SKM-1 (cell line): ENCODE data around the gene SLC16A3.
"Not testable (repeated sequence)": the region's sequence is repeated elsewhere in the genome, so short reads cannot be mapped to it uniquely, and the experiment has no call there.

Source experiments
- DNase-seq: peaks from one replicate; lab custom pipeline; 2025; ENCODE audit not compliant: unreplicated experiment; lab: John Stamatoyannopoulos, UW

SLC16A3 gene

GRCh38 chr17:82203920-82204319, 24.9 kb upstream of the SLC16A3 start:
- no peak for DNase-seq

DNA sequence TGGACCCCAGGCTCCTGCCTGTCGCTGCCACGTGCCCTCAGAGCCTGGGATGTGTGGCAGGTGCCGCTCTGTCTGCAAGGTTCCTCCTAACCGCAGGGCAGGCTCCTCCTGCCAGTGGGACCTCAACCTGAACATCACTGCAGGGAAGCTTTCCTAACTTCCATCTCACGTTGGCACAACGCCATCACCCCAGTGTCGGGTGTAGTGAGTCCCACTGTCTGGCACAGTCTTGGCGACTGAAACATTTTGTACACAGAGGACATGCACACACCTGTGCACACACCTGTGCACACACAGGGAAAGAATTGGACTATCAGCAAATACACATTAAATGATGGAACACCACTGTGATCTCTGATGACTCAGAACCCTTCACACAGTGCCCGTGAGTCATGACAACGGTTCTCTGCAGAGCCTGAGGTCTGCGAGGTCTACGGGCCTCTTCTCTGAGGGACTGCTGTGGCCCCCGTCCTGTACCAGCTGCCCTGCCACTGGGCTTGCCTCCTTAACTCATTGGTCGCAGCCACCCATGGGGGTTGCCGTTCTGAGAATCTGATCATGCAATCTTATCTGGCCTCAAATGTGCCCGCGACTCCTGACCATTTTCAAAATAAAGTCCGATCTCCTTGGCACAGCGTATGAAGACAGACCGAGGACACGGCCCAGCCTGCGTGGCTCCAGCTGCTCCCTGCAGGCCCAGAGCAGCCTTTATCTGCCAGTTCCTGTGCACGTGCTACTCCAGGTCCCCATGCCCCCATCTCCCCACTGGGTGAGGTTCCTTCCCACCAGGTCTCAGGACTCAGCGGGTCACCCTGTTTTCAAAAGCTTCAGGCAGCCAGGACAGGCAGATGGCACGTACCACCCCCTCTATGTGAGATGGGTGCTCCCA, 23.8 kb upstream of the SLC16A3 start:
- no peak for DNase-seq

- peak; percentile 71 for DNase-seq
These were observed 22.9 kb upstream of the SLC16A3 start for GRCh38 chr17:82205720-82206508.

GRCh38 chr17:82210655-82211054, 18.2 kb upstream of the SLC16A3 start:
- DNase-seq: not testable (repeated sequence)

DNA sequence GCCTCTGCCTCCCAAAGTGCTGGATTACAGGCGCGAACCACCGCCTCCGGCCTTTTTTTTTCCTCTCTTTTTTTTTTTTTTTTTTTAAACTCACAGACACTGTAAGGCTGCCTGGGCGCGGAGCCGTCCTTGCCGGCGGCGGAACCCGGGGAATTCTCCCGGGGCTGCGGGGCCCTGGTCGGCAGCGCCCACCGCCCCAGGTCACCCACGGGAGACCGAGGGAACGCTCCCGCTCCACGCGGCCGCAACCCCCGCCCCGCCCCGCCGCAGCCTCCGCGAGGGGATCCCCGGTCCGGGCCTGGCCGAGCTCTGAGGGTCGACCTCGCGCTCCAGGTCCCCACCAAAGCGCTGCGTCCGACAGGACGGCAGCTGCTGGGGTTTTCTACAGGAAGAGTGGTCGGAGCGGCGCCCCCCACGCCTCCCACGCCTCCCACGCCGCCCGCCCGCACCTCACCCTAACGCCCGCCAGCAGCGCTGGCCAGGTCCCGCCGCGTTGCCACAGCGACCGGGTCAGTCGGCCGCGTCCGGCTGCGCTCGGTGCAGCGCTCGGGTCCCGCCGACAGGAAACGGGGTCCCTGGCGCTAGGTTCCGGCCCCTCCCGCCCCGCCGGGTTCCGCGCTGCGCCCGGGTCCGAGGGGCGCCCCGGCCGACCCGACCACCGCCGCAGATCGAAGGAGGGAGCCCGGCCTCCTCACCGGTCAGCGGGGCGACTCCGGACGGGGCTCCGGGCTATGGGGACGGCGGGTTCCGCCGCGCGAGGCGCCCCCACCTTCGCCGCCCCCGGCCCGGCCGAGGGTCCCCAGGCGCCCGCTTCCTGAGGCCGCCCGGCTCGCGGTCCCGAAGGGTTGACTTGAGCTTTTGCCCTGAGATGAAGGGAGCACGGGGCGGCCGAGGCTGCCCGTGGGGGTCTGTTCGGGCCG, 16.3 kb upstream of the SLC16A3 start, which contains the start of gene CCDC57:
CCDC57 (minus strand) TSS at position 512 of the 920 bp plus-strand sequence. CDS start 10,898 bp downstream, outside the sequence.
- no peak for DNase-seq

DNA sequence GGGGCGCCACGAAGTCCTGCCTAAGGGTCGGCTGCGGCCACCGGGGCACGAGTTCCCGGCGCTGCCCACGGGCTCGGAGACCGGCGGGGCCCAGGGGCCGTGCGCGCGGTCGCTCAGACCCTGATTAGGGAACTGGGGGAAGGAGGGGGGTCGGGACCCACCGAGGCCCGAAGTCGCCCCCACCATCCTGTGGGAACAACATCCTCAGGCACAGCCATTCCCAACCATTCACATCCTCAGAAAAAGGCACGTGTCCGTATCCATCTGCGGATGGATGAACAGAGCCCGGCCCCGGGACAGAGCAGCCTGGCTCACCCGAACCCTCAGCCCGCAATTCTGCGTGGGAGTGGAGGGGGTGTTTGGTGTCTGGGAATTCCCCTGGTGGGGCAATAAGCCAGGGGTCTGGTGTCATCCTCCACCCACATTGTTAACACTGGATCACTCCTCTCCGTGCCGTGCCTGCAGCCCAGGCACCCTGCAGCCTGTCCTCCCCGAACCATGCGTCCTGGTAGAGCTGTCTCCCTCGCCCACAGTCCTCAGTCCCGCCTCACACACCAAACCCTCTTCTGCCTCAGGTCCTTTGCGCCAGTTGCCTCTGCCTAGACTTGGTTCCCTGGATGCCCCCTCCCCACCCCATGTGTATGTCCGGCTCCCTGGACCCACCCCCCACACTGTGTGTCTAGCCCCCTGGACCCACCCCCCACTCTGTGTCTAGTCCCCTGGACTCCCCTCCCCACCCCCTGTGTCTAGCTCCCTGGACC, 15.4 kb upstream of the SLC16A3 start:
- no peak for DNase-seq

GRCh38 chr17:82214012-82214628, 14.7 kb upstream of the SLC16A3 start:
- DNase-seq: no peak

GRCh38 chr17:82215095-82215971, 13.5 kb upstream of the SLC16A3 start:
- DNase-seq: no peak

- DNase-seq: no peak
These were observed 12.9 kb upstream of the SLC16A3 start for GRCh38 chr17:82215972-82216300.

DNA sequence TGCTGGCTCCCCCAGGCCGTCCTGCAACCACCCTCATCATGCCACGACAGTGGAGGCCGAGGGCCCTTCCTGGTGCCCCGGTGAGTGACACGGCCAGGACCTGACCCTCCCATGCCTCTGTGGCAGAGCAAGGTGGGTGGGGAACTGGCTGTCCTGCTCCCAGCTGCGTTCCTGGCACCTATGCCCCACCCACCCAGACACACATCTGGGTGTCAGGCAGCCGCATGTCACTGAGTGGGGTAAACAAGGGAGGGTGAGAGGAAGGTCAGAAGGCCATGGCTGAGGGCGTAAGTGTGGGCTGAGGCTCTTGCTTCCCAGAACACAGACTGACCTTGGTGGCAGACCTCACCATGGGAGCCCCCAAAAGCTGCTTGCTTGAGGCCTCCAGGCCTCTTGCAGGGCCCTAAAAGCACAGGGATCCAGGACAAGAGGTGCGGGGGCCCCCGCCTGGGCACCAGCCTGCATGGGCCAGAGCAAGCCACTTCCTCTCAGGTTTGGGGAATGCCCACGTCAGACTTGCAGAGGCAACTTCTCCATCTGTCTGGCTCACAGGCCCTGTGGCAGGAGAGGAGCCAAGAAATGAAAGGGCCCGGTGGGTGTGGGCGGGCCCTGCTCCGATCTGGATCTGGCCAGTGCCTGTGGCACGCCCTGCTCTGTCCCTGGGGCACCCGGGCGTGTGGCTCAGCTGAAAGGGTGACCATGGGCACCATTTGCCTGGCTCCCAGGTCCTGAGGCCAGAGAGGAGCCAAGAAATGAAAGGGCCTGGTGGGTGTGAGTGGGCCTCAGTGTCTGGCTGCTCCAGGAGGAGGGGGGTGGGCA, 12.3 kb upstream of the SLC16A3 start:
- DNase-seq: peak; percentile 84

DNA sequence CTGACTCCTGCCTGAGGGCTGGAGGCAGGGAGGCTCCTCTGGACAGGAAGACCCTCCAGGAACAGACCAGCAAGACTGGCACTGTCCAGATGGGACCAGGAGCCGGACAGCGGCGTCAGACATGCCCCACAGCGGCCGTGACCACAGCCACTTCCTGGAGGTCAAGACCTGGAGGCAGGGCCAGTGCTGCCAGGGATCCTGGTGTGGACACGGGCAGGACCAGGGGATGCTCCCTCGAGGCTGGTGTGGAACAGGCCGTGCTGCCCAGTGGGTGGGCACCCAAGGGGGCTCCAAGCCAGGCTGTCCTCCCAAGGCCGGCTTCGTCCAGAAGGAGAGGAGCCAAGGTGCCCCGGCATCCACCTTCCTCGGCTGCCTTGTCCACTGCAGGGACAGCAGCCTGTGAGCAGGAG, 11.7 kb upstream of the SLC16A3 start:
- no peak for DNase-seq

- DNase-seq: peak; percentile 81
These were observed 11.2 kb upstream of the SLC16A3 start for GRCh38 chr17:82217530-82218204.

DNA sequence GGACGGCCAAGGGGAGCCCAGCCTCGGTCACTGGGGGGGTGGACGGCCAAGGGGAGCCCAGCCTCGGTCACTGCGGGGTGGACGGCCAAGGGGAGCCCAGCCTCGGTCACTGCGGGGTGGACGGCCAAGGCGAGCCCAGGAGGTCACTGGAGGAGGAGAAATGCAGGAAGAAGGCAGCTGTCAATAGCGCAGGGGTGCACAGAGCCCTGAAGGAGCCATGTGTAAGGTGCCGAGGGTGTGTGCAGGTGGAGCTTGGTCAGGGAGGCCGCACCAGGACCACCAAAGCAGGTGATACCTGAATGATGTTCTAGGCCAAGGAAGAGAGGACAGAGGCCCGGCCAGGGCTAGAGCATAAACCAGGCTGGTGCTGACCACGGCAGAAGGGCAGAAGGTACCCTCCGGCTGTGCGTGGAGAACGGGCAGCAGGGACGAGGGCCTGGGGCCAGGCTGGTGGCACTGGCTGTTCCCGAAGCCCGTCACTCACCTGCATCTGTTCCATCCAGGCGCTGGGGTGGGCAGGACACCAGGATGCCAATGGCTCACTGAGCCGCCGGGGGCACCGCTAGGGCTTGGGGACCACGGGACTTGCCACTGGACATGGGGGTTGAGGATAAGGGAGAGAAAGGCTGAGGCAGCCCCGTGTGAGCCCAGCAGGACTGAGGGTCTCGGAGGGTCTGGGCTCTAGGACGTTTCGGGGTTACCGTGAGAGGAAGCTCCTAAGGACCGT, 10.3 kb upstream of the SLC16A3 start:
- no peak for DNase-seq

GRCh38 chr17:82219083-82219482, 9.8 kb upstream of the SLC16A3 start:
- no peak for DNase-seq

DNA sequence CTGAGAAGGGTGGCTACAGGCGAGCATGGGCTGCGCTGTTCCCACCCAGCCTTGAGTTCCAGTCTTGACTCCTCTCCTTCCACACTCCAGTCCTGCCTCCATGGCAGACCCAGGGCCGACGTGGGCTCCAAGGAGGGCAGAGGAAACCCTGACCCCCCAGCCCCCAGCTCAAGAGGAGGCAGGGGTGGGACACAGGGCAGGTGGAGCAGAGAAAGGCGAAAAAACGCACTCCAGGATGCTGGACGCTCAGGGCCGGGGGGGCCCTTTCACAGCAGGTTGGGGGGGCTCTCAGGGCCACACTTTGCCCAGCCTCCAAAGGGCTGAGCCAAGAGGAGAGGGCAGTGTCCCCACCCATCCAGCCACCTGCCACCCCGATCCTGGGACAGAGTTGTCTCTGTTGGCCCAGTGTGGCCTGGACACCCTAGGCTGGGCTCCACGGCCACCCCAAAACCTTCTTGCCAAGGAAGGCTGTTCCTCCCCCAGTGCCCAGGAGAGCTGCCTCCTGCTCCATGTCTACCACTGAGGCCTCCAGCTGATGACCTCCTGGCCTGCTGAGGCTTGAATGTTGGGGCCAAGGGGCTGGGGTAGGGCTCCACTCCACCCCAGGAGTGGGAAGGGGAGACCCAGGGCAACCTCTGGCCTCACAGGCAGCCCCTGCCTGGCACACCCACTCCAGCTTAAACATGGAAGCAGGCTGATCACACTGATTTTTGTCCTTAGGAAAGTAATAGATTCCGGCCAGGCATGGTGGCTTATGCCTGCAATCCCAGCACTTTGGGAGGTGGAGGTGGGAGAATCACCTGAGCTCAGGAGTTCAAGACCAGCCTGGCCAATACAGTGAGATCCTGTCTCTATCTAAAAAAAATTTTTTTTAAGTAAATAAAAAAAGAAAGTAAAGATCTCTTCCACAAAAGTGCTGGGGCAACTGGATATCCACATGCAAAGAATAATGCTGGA, 8.8 kb upstream of the SLC16A3 start:
- DNase-seq: no peak
